SU-DHL-6 (cell line): ENCODE measurements around the gene CEP72.

ENCODE experiments used
- H2AFZ ChIP-seq: fragments of 200-600 bp; sonication (generic); 2 replicates; pipeline ENCODE4 v1.6.1; 2014; ENCODE audit warnings: low read depth, mild to moderate bottlenecking, moderate library complexity, mixed read lengths, antibody characterized with exemption, low read length; ENCODE audit not compliant: severe bottlenecking
- H3F3A ChIP-seq: fragments of 200-600 bp; shearing (Covaris generic); 2 replicates; pipeline ENCODE4 v1.6.0; 2016; ENCODE audit warnings: antibody characterized with exemption, mild to moderate bottlenecking; ENCODE audit not compliant: insufficient read depth
- H3K27ac ChIP-seq: fragments of 200-600 bp; sonication (generic); 2 replicates; pipeline ENCODE4 v1.5.1; 2016; ENCODE audit warnings: low read depth, mild to moderate bottlenecking, low read length, moderate library complexity, mixed read lengths
- H3K27me3 ChIP-seq: fragments of 200-600 bp; sonication (generic), shearing (Covaris generic); 2 replicates; pipeline ENCODE4 v1.6.0; 2014; ENCODE audit warnings: mild to moderate bottlenecking, low read length
- H3K36me3 ChIP-seq: fragments of 200-600 bp; sonication (generic); 2 replicates; pipeline ENCODE4 v1.6.1; 2014; ENCODE audit warnings: mild to moderate bottlenecking, low read length, mixed read lengths
- H3K4me2 ChIP-seq: fragments of 300-600, 200-600 bp; shearing (Covaris generic), sonication (generic); 2 replicates; pipeline ENCODE4 v1.6.0; 2014; ENCODE audit warnings: low read length, low read depth, mild to moderate bottlenecking; ENCODE audit not compliant: poor library complexity, severe bottlenecking
- H3K4me3 ChIP-seq: fragments of 200-600 bp; sonication (generic); 2 replicates; pipeline ENCODE4 v1.5.1; 2014; ENCODE audit warnings: antibody characterized with exemption, low read length, mild to moderate bottlenecking, mixed read lengths; ENCODE audit not compliant: insufficient read depth, poor library complexity, severe bottlenecking
- H3K79me2 ChIP-seq: fragments of 200-600 bp; sonication (generic); 2 replicates; pipeline ENCODE4 v1.6.1; 2014; ENCODE audit warnings: mild to moderate bottlenecking, low read length, moderate library complexity; ENCODE audit not compliant: insufficient read depth
- H3K9ac ChIP-seq: fragments of 200-600 bp; sonication (generic); 2 replicates; pipeline ENCODE4 v1.7.0; 2014; ENCODE audit warnings: mild to moderate bottlenecking, low read length
- H3K9me2 ChIP-seq: fragments of 200-600 bp; sonication (generic); replicated peaks from 2 replicates; pipeline ENCODE4 v1.6.1; 2014; ENCODE audit warnings: low read length; ENCODE audit not compliant: insufficient read depth
- H3K9me3 ChIP-seq: fragments of 200-600 bp; sonication (generic); 2 replicates; pipeline ENCODE4 v1.6.1; 2014; ENCODE audit warnings: low read length, mixed read lengths; ENCODE audit not compliant: insufficient read depth
- H4K20me1 ChIP-seq: fragments of 200-600 bp; sonication (generic); 2 replicates; pipeline ENCODE4 v1.6.1; 2014; ENCODE audit warnings: low read depth, mild to moderate bottlenecking, antibody characterized with exemption, low read length, moderate library complexity, mixed read lengths
- CTCF ChIP-seq: fragments of 200-600 bp; sonication (generic); IDR thresholded peaks from one replicate; pipeline ENCODE4 v1.5.1; 2017; ENCODE audit warnings: antibody characterized with exemption, mild to moderate bottlenecking, low read length, moderate library complexity; ENCODE audit not compliant: insufficient read depth, poor library complexity, severe bottlenecking
- EZH2phosphoT487 ChIP-seq: fragments of 200-600 bp; sonication (generic), shearing (Covaris generic); conservative IDR thresholded peaks from 2 replicates; pipeline ENCODE4 v1.6.1; 2018; ENCODE audit warnings: mild to moderate bottlenecking, antibody characterized with exemption, low read length, moderate library complexity, mixed read lengths

Gene CEP72

GRCh38 chr5:567664-568060 is 44.5 kb upstream of the CEP72 start:
- Histone ChIP-seq H4K20me1 (no peaks in the 10 kb centered on the region), H3K27me3 (no peaks in the 10 kb centered on the region), H3K4me2 (no peak overlapping the region), H3K9me2 (no peaks in the 10 kb centered on the region), H3K79me2 (no peaks in the 10 kb centered on the region), H3K9ac (no peak overlapping the region), H3K27ac (no peak overlapping the region), H3K36me3 (no peaks in the 10 kb centered on the region), H3F3A (no peaks in the 10 kb centered on the region), H3K9me3 (no peaks in the 10 kb centered on the region), H2AFZ (no peak overlapping the region), H3K4me3 (no peak overlapping the region)
- TF ChIP-seq CTCF, result no peak
- no peak for TF ChIP-seq EZH2phosphoT487

GRCh38 chr5:568061-568781 is 43.9 kb upstream of the CEP72 start:
- no peaks in the 10 kb centered on the region for H3K27me3 ChIP-seq
- no peak overlapping the region for H3K9ac ChIP-seq
- H3K27ac ChIP-seq, result no peak overlapping the region
- no peaks in the 10 kb centered on the region for H3K79me2 ChIP-seq
- H3K9me2 ChIP-seq, result no peaks in the 10 kb centered on the region
- H2AFZ ChIP-seq, result no peak overlapping the region
- H4K20me1 ChIP-seq, result no peaks in the 10 kb centered on the region
- H3F3A ChIP-seq, result no peaks in the 10 kb centered on the region
- TF ChIP-seq CTCF (no peak), EZH2phosphoT487 (no peak)
- no peaks in the 10 kb centered on the region for H3K36me3 ChIP-seq
- no peaks in the 10 kb centered on the region for H3K9me3 ChIP-seq
- no peak overlapping the region for H3K4me2 ChIP-seq
- no peak overlapping the region for H3K4me3 ChIP-seq

GRCh38 chr5:568809-569208 is 43.3 kb upstream of the CEP72 start:
- Histone ChIP-seq H4K20me1 (no peaks in the 10 kb centered on the region), H3K27ac (no peak overlapping the region), H3K27me3 (no peaks in the 10 kb centered on the region), H3K4me2 (no peak overlapping the region), H3K9ac (no peak overlapping the region), H3F3A (no peaks in the 10 kb centered on the region), H3K4me3 (no peak overlapping the region), H2AFZ (no peak overlapping the region), H3K9me2 (no peaks in the 10 kb centered on the region), H3K36me3 (no peaks in the 10 kb centered on the region), H3K9me3 (no peaks in the 10 kb centered on the region), H3K79me2 (no peaks in the 10 kb centered on the region)
- TF ChIP-seq EZH2phosphoT487 (no peak), CTCF (no peak)
